Psoas muscle (tissue), 8 donors: ENCODE results near the gene YPEL2. TPM values are rescaled to one million over a fixed set of nuclear protein-coding genes. Genes with fewer than 3 reads are reported as not detected.

Source experiments
- ATAC-seq, 4 donors: fragments of 200-7000 bp; cut with Tn5 transposase; one replicate each; pipeline ENCODE4 v1.9.1; 2020; ENCODE audit warnings: moderate library complexity in 3 of 4, mild to moderate bottlenecking in 2 of 4
- DNase-seq, 2 donors: peaks; one replicate each; pipeline ENCODE4 v3.0.0-alpha.2; 2020
- H3K27ac ChIP-seq: fragments of 200-600 bp; one replicate; pipeline ENCODE4 v1.8.0; 2022
- H3K27me3 ChIP-seq, 3 donors: fragments of 200-600 bp in 1 of 3; one replicate each; pipeline versions ENCODE4 v1.6.1 to v1.8.0; 2013 to 2022; ENCODE audit warnings: low read length in 2 of 3, mild to moderate bottlenecking in 2 of 3, moderate library complexity in 1 of 3; ENCODE audit not compliant: insufficient read depth in 3 of 3
- H3K36me3 ChIP-seq, 2 donors: fragments of 200-600 bp in 1 of 2; one replicate each; pipeline versions ENCODE4 v1.6.1 to v1.8.0; 2013 to 2022; ENCODE audit warnings: low read depth in 1 of 2, mild to moderate bottlenecking in 1 of 2, moderate library complexity in 1 of 2; ENCODE audit not compliant: insufficient read depth in 1 of 2
- H3K4me1 ChIP-seq: fragments of 200-600 bp; one replicate; pipeline ENCODE4 v1.8.0; 2022
- H3K4me3 ChIP-seq: fragments of 200-600 bp; one replicate; pipeline ENCODE4 v1.8.0; 2022; ENCODE audit warnings: mild to moderate bottlenecking
- H3K9me3 ChIP-seq: fragments of 200-600 bp; one replicate; pipeline ENCODE4 v1.8.0; 2022
- WGBS, 3 donors: extraction: QIAGEN DNeasy Blood & Tissue Kit; methylation state at CpG; one replicate each; pipeline versions ENCODE4 v1.1.6 to v1.1.7; 2013; 5-methylcytosine and 5-hydroxymethylcytosine counted together
- intact Hi-C, 2 donors: fragments of 100-400 bp; cut with DNase I; formaldehyde crosslinking; loops; one replicate each; pipeline versions ENCODE4 v1.11.0 to v1.14.2; 2022
- polyA plus RNA-seq, 3 donors: library from polyadenylated mRNA; stranded (reverse); fragments of 200-250 nt; gene quantifications; one replicate each; pipeline ENCODE4 v1.2.3, GENCODE V29; 2013
- total RNA-seq, 4 donors: library from RNA; stranded (reverse); fragmentation: NEBNext Ultra II Directional in 2 of 4; extraction: Animal tissue kit (Norgen Biotek cat#: 25700) in 2 of 4; gene quantifications; one replicate each; pipeline versions ENCODE4 v1.2.1 to v1.2.4, GENCODE V29; 2021 to 2023
- TF ChIP-seq, protein P1 (sequence below): fragments of 200-600 bp; IDR thresholded peaks from one replicate; pipeline ENCODE4 v1.8.0; 2022; ENCODE audit warnings: antibody characterized with exemption
- donor health status: healthy with polysubstance abuse.
- donor health status: DM: no; HTN: no; CAD: no; lungs with moderate emphysema.
- donor health status: Bipolar disorder and iron deficiency.
- donor health status: healthy.
- donor health status: DM: yes; HTN: yes; CAD: no.
- donor health status: DM: no; HTN: no; CAD: no.
- donor health status: DM: no; HTN: no; CAD: no.
- donor health status: DM: yes; HTN: yes; CAD: no.

The YPEL2 gene
- total and polyA plus RNA-seq, 7 donors, result 1.9 to 47.8 (median 19.9) TPM

DNA sequence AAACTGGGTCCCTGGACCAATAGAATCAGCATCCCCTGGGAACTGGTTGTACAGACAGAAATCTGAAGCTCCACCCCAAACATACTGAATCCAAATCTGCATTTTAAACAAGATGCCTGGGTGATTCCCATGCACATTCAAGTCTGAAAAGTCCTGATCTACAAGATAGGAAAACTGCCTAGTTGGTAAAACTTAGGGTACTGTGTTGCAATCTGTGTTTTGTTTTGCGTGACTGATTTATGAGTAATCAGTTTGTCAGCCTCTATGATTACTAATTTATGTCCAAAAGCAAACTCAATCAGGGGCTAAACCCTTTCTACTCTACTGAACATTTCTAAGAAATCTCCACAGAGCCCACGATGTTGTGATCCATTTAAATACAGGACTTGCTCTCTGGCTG is 103.8 kb downstream of the YPEL2 start:
- Histone ChIP-seq H3K4me3 (no peak overlapping the region), H3K27me3 (no peaks in the 10 kb centered on the region), H3K27ac (peak overlapping the region; percentile 33), H3K9me3 (no peaks in the 10 kb centered on the region), H3K4me1 (peaks cover 38% of the 10 kb centered on the region), H3K36me3 (no peaks in the 10 kb centered on the region)
- intact Hi-C loops, result no loop called here
- TF ChIP-seq, protein P1, sequence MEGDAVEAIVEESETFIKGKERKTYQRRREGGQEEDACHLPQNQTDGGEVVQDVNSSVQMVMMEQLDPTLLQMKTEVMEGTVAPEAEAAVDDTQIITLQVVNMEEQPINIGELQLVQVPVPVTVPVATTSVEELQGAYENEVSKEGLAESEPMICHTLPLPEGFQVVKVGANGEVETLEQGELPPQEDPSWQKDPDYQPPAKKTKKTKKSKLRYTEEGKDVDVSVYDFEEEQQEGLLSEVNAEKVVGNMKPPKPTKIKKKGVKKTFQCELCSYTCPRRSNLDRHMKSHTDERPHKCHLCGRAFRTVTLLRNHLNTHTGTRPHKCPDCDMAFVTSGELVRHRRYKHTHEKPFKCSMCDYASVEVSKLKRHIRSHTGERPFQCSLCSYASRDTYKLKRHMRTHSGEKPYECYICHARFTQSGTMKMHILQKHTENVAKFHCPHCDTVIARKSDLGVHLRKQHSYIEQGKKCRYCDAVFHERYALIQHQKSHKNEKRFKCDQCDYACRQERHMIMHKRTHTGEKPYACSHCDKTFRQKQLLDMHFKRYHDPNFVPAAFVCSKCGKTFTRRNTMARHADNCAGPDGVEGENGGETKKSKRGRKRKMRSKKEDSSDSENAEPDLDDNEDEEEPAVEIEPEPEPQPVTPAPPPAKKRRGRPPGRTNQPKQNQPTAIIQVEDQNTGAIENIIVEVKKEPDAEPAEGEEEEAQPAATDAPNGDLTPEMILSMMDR, result no peak
- DNase-seq (no peak), ATAC-seq (peak in 1 of 4 donors; percentile 57)
- 25 to 58% (median 46%) methylated on average over 2 of the region's 2 CpGs for WGBS, 3 donors

DNA sequence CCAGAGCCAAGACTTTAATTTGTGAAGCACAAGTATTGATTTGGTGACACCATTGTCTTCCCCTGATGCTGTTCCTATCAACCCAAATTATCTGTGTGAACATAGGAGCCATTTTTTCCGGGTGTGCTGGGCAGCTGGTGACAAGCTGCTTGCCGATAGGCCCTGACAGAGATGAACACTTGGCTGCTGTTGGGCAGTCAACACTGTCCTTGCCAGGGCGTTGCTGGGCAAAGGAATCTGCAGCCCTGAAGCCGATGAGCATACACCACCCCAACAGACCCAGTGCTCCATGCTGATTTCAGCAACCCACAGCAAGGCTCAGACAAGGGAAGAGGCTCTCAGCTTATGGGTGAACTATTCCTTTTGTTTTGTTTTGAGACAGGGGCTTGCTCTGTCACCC is 105.4 kb downstream of the YPEL2 start:
- peak; percentile 71 to 81 (median 77) for ATAC-seq
- Histone ChIP-seq H3K4me1 (peaks cover 43% of the 10 kb centered on the region), H3K4me3 (no peak overlapping the region), H3K9me3 (no peaks in the 10 kb centered on the region), H3K27me3 (no peaks in the 10 kb centered on the region), H3K27ac (peak overlapping the region; percentile 65), H3K36me3 (no peaks in the 10 kb centered on the region)
- TF ChIP-seq, protein P1, result no peak
- peak in 1 of 2 donors; percentile 36 for DNase-seq
- 23 to 38% (median 33%) methylated on average over 4 of the region's 4 CpGs for WGBS, 3 donors
- intact Hi-C loops, result loop anchor here in 1 of 2 donors (2.0 kb wide), 1 partner anchor 106 kb away; the partner anchor contains the start of gene YPEL2

DNA sequence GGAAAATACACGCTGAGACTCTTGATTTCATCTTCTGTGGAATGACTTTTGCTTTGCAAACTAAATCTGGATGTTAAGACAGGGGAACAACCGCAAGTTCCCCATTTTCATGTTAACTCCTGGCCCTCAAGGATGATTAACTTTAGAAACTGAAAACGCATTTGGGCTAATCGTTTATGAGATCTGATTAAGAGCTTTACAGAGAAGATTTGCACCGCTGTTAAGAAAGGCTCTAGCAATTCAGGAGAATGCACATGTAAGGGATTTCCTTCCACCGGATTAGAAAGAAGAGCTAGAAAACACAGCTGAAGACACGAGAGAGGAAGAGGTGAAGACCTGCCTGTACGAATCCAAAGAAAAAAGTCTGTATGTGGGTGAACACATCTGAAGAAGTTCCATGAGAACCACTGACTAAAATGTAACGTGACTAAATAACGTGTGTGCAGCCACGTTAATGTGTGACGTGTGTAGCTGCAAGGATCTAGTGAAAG is 106.4 kb downstream of the YPEL2 start:
- peak overlapping the region; percentile 65 for H3K27ac ChIP-seq
- no peaks in the 10 kb centered on the region for H3K9me3 ChIP-seq
- ATAC-seq, result no peak
- intact Hi-C loops, result loop anchor here in 1 of 2 donors (2.0 kb wide), 1 partner anchor 107 kb away; the partner anchor contains the start of gene YPEL2
- peaks cover 43% of the 10 kb centered on the region for H3K4me1 ChIP-seq
- TF ChIP-seq, protein P1, result no peak
- WGBS, 3 donors, result 58 to 69% (median 63%) methylated on average over 12 of the region's 12 CpGs
- H3K27me3 ChIP-seq, result no peaks in the 10 kb centered on the region
- no peak overlapping the region for H3K4me3 ChIP-seq
- no peaks in the 10 kb centered on the region for H3K36me3 ChIP-seq
- no peak for DNase-seq

DNA sequence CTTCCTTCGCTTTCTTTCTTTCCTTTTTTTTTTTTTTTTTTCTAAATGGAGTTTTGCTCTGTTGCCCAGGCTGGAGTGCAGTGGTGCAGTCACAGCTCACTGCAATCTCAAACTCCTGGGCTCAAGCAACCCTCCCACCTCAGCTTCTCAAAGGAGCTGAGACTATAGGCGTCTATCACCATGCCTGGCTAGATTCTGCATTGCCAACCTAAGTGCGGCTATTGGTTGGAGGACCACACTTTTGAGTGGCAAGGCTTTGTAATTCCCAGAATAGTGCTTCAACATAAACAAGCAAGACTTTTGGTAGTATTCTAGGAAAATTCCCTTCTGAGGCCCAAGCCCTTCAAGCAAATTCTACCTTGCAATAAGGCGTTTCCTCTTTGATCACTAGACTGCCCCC is 107.8 kb downstream of the YPEL2 start:
- intact Hi-C loops, result no loop called here
- ATAC-seq (no peak), DNase-seq (no peak)
- 84 to 90% (median 88%) methylated on average over 4 of the region's 4 CpGs for WGBS, 3 donors
- Histone ChIP-seq H3K4me3 (no peak overlapping the region), H3K4me1 (peaks cover 42% of the 10 kb centered on the region), H3K9me3 (no peaks in the 10 kb centered on the region), H3K27ac (peak overlapping the region; percentile 76), H3K27me3 (no peaks in the 10 kb centered on the region), H3K36me3 (no peaks in the 10 kb centered on the region)
- TF ChIP-seq, protein P1, result no peak

GRCh38 chr17:59439741-59440211 is 108.3 kb downstream of the YPEL2 start:
- intact Hi-C loops, result loop anchor here (1.0 to 5.0 kb wide), 2 partner anchors 110 to 127 kb away; no protein-coding TSS in a partner anchor

More at GRCh38 chr17:59439741-59440211, 108.3 kb downstream of the YPEL2 start:
- no peaks in the 10 kb centered on the region for H3K27me3 ChIP-seq
- peak overlapping the region; percentile 76 for H3K27ac ChIP-seq
- TF ChIP-seq, protein P1, result no peak
- H3K4me1 ChIP-seq, result peaks cover 38% of the 10 kb centered on the region
- no peaks in the 10 kb centered on the region for H3K9me3 ChIP-seq
- no peak for DNase-seq
- H3K4me3 ChIP-seq, result no peak overlapping the region
- no peaks in the 10 kb centered on the region for H3K36me3 ChIP-seq
- ATAC-seq, result no peak
- WGBS, 3 donors, result 29 to 37% (median 31%) methylated on average over 6 of the region's 6 CpGs
